GM12892 (cell line): ENCODE results near the gene ACAD9.

ENCODE experiments used
- DNase-seq: peaks from one replicate; pipeline ENCODE4 v3.0.0; 2011; ENCODE audit not compliant: insufficient read length
- FAIRE-seq: peaks from 2 replicates; lab custom pipeline; 2011; peaks lifted over from hg19 to GRCh38; lab: Jason Lieb, UNC
- POLR2A ChIP-seq: IDR thresholded peaks from 2 replicates; pipeline ENCODE4 v1.6.1; 2011; ENCODE audit warnings: low read depth, low read length, control low read depth
- POLR2AphosphoS5 ChIP-seq: IDR thresholded peaks from 2 replicates; pipeline ENCODE4 v1.6.1; 2011; ENCODE audit warnings: low read depth, low read length, control low read depth
- TAF1 ChIP-seq: IDR thresholded peaks from 2 replicates; pipeline ENCODE4 v1.6.1; 2011; ENCODE audit warnings: low read depth, mild to moderate bottlenecking, control low read depth, low read length, borderline replicate concordance

ACAD9 gene

DNA sequence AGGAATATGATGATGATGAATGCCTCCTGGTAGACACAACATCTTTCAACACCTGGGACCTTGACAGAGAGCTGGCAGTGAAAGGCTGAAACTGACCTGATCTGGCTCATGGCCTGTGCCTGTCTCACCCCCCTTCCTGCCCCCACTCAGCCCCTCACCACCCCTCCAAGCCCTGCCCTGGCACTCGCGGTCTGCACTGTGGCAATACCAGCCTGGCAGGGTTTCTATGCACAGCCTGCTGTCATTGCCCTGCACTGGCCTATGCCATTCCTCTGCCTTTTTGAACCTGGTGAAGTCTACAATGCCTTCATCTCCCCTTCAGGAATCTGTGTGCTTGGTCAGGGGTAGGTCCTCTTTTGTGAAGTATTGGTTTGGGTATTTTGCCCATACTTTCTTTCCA is 56.5 kb downstream of the ACAD9 start:
- no peak for FAIRE-seq
- DNase-seq = no peak
- TF ChIP-seq TAF1 (no peak), POLR2AphosphoS5 (no peak), POLR2A (no peak)

DNA sequence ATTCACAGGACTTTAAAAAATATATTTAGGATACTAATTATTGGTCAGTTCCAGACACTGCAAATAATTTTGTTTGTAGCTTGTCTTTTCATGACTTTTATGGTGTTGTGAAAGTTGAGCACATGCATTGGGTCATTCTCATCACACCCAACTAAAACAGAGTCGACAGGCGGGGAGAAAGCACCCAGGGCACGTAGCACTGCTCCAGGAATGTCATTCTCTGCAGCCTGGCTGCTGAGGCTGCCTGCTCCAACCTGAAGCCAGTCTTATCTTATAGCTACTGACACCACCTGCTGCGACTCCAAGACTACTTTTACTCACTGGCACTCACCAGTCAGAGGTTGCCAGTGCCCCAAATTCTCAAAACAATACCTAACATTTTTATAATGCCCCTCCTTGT is 56.9 kb downstream of the ACAD9 start:
- FAIRE-seq (no peak), DNase-seq (no peak)
- TF ChIP-seq POLR2AphosphoS5 (no peak), POLR2A (no peak), TAF1 (no peak)

DNA sequence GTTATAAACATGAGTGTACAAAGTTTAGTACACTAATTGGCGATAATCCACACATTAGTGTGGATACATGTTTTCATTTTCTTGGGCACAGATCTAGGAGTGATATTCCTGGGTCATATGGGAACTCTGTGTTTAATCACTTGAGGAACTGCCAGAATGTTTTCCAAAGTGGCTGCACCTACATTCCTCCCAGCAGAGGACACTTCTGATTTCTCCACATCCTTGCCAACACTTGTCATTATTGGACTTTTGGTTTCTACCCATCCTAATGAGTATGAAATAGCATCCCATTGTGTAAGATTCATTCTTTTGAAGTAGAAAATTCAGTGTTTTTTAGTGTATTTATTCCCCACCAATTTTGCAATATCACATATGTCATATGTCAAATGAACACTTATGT is 60.8 kb downstream of the ACAD9 start:
- TF ChIP-seq TAF1 (no peak), POLR2AphosphoS5 (no peak), POLR2A (no peak)
- no peak for FAIRE-seq
- DNase-seq = no peak

DNA sequence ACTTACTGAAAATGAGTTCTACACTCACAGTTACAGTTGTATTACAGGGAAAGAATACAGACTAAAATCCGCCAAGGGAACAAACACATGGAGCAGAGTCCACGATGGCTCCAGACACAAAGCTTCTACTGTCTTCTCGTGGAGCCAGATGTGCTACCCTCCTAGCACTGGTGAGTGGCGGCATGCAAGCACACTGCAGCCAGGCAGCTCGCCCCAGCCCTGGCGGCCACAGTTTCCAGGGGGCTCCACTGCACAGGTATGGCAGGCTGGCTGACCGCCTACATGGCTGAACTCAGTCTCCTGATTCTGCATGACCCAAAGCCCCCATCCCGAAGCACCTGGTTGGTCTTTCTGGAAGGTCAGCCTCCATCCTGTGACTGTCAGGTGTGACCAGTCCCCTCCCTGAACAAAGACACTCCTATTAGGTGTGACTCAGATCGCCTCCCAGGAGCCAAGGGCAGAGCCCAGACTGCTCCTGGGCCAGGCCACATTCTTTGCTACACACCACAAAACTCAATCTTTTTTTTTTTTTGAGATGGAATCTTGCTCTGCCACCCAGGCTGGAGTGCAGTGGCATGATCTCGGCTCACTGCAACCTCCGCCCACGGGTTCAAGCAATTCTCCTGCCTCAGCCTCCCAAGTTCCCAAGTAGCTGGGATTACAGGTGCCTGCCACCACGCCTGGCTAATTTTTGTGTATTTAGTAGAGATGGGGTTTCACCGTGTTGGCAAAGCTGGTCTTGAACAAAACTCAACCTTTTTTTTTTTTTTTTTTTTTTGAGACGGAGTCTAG is 62.9 kb downstream of the ACAD9 start:
- no peak for FAIRE-seq
- no peak for DNase-seq
- TF ChIP-seq POLR2AphosphoS5 (no peak), TAF1 (no peak), POLR2A (no peak)

DNA sequence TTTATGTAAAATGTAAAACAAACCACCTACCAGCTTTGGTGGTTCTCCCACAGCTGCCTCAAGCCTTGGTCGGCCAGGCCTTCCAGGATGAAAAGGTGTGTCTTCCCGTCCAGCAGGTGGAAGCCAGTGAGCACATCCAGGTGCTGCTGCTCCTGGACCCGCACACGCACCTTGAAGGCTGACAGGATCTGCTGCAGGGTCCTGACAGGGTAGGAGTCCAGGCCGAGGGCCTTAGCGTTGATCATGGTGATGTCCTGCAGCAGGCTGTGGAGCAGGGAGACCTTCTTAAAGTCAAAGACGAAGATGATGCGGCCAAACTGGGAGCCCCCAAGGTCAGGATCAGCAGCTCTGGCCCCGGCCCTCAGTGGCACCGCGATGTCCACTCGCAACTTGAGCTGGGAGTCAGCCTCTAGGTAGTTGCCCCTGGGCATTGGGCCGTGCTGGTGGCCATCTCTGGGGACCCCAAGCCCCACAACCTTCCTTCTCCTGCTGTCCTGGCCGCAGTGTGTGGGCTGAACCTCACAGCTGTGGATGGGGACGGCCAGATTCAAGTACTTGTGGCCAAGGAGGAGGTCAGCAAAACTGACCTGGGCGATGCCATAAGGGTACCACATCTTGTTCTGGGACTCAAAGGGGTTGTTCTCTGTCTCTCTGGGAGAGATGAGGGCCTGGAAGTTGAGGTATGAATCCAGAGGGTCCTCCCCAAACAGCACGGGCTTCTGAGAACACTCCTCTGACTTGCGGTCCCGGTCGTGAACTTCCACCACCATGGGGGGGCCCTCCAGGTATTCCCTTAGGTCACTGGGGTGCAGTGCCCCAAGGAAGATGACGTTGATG is 65.8 kb downstream of the ACAD9 start:
- DNase-seq (no peak), FAIRE-seq (no peak)
- TF ChIP-seq POLR2A = no peak
- no peak for TF ChIP-seq TAF1
- no peak for TF ChIP-seq POLR2AphosphoS5

DNA sequence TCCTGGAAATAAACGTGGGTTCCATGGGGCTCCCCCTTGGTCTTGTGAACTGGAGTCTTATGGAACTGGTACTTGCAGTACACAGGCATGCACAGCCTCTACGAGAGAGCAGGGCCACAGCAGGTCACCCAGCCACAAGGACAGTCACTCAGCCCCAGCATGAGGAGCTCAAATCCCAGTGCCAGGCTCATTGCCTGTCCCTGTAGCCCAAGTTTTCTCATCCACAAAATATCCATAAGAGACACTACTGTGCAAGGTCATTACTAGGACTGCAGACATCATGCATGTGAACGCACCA is 66.4 kb downstream of the ACAD9 start:
- DNase-seq = no peak
- TF ChIP-seq POLR2A (no peak), POLR2AphosphoS5 (no peak), TAF1 (no peak)

DNA sequence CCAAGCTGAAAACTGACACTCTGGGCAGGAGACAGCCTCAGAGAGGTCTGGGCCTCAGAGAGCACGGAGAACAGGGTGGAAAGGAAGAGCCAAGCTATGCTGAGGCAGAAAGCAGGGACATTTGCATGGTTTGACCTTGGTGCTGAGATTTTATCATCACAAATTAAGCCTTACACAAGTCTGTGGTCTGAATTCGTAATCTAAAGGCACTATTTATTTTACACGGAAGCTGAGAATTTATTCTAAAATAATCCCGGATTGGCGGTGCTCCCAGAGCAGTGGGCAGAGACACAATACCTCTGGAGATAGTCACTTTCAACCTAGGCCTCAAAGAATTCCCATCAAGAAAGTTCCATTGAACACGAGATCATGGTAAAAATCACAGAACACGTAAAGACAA is 67.0 kb downstream of the ACAD9 start:
- no peak for TF ChIP-seq POLR2AphosphoS5
- no peak for TF ChIP-seq TAF1
- no peak for TF ChIP-seq POLR2A
- FAIRE-seq = no peak
- no peak for DNase-seq

More for the DNA sequence above, 66.4 kb downstream of the ACAD9 start:
- FAIRE-seq = no peak

DNA sequence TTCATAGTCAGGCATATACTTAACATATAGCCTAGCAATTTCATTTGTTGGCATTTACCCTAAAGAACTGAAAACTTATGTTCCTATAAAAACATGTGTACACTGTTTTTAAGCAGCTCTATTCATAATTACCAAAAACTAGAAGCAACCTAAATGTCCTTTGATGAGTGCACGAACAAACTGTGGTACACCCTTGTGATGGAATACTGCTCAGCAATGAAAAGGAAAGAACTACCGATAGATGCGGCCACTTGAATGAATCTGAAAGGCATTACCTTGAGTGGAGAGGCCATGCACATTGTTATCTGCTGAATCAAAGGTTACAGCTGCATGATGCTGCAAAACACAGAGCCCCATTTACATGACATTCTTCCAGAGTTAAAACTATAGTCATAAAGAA is 69.7 kb downstream of the ACAD9 start:
- TF ChIP-seq TAF1 = no peak
- TF ChIP-seq POLR2A = no peak
- no peak for TF ChIP-seq POLR2AphosphoS5
- DNase-seq = no peak
- no peak for FAIRE-seq

DNA sequence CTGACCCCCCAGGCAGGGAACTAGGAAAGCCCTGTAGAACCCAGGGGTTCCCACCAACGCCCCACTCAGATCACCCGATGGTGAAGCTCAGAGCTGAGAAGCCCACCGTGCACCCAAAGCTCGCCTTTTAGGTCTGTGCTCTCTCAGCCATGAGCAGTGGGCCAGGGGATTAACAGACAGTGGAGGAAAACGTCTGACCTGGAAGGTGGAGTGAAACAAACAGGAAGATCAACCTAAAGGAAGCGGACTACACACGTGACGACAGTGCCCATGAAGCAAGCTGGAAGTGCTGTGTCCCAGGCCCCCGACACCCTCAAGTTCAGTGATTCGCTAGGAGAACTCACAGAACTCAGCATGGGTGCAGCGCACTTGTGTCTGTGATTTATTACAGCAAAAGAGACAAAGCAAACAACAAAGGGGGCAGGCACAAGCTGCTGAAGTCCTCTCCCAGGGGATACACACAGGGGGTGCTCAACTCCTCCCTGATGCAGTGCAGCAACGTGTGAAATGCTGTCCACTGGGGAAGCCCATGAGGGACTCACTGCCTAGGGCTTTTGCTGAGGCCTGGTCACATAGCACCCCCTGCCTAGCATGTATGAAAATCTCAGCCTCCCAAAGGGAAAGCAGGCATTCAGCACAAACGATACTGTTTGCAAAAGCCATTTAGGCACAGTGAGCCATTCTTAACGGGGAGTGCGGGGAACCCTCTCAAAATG is 71.0 kb downstream of the ACAD9 start:
- FAIRE-seq = no peak
- TF ChIP-seq POLR2A = no peak
- TF ChIP-seq POLR2AphosphoS5 = no peak
- TF ChIP-seq TAF1 = no peak
- DNase-seq = no peak

DNA sequence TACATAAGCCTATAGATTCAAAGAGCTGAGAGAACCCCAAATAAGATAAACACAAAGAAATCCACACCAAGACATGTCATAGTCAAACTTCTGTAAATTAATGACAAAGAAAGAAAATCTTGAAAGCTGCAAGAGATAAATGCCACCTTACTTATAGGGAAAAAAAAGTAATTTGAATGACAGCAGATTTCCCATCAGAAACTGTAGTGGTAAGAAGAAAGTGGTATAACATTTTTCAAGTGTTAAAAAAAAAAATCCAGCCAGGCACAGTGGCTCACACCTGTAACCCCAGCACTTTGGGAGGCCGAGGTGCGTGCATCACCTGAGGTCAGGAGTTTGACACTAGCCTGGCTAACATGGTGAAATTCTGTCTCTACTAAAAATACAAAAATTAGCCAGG is 77.0 kb downstream of the ACAD9 start:
- FAIRE-seq (no peak), DNase-seq (no peak)
- TF ChIP-seq POLR2AphosphoS5 = no peak
